Activated CD4-positive, alpha-beta memory T cell treated with anti-CD3 and anti-CD28 coated beads for 36 hours (primary cell): ENCODE results near the gene AKAP5. TPM values are rescaled to one million over a fixed set of nuclear protein-coding genes. Genes with fewer than 3 reads are reported as not detected.
"Not testable (repeated sequence)": the region's sequence is repeated elsewhere in the genome, so short reads cannot be mapped to it uniquely, and the experiment has no call there.

ENCODE experiments used
- CTCF ChIA-PET: fragments of 350-600 bp; sonication (Branson Sonifier 250); formaldehyde crosslinking; loops from one replicate; lab custom pipeline; 2021; ENCODE audit warnings: antibody characterized with exemption, inconsistent platforms; lab: Charles Lee
- POLR2A ChIA-PET: fragments of 350-600 bp; sonication (Branson Sonifier 250); formaldehyde crosslinking; loops from one replicate; lab custom pipeline; 2021; ENCODE audit warnings: antibody characterized with exemption; lab: Charles Lee
- DNase-seq: peaks from one replicate; pipeline ENCODE4 v3.0.0-alpha.2; 2020
- H3K27ac Mint-ChIP-seq: one replicate; pipeline ENCODE4 v1.8.0; 2021; ENCODE audit warnings: mixed read lengths
- H3K27me3 Mint-ChIP-seq: one replicate; pipeline ENCODE4 v1.8.0; 2021; ENCODE audit warnings: mixed read lengths
- H3K36me3 Mint-ChIP-seq: one replicate; pipeline ENCODE4 v1.8.0; 2021; ENCODE audit warnings: mixed read lengths
- H3K4me1 Mint-ChIP-seq: one replicate; pipeline ENCODE4 v1.8.0; 2021; ENCODE audit warnings: low read depth, mixed read lengths
- H3K4me3 Mint-ChIP-seq: one replicate; pipeline ENCODE4 v1.8.0; 2021; ENCODE audit warnings: mild to moderate bottlenecking, mixed read lengths
- H3K9me3 Mint-ChIP-seq: one replicate; pipeline ENCODE4 v1.8.0; 2021; ENCODE audit warnings: mixed read lengths
- intact Hi-C: fragments of 100-400 bp; cut with micrococcal nuclease; formaldehyde crosslinking; loops from one replicate; pipeline ENCODE4 v1.15.1; 2023
- total RNA-seq, 2 experiments: library from RNA; stranded (reverse); gene quantifications; one replicate each; pipeline ENCODE4 v1.2.3, GENCODE V29; 2021

The AKAP5 gene
- total RNA-seq, 2 experiments from 2014 or later, result 0.74 to 1.1 TPM

DNA sequence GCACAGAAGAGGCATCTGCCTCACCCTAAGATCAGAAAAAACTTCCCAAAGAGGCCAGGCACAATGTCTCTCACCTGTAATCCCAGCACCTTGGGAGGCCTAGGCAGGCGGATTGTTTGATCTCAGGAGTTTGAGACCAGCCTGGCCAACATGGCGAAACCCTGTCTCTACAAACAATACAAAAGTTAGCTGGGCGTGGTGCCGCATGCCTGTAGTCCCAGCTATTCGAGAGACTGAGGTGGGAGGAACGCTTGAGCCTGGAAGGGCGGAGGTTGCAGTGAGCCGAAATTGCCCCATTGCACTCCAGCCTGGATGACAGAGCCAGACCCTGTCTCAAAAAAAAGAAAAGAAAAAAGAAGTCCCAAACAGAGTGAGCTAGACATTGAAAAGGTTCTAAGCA lies 43.7 kb downstream of the AKAP5 start:
- CTCF ChIA-PET, result interaction anchor here (1.1 to 3.9 kb wide), 6 partner anchors 9 to 165 kb away, joined by 4 to 33 read pairs (median 10); partner anchors contain the start of gene HSPA2
- Mint-ChIP-seq H3K4me1 (peaks cover 61% of the 10 kb centered on the region), H3K27me3 (no peaks in the 10 kb centered on the region), H3K4me3 (peak overlapping the region; percentile 33), H3K36me3 (peaks cover 9% of the 10 kb centered on the region), H3K27ac (peak overlapping the region; percentile 100), H3K9me3 (no peaks in the 10 kb centered on the region)
- POLR2A ChIA-PET, result interaction anchor here (1.4 to 2.1 kb wide), 2 partner anchors 26 to 121 kb away, joined by 6 to 7 read pairs; partner anchors contain the start of gene MTHFD1
- DNase-seq, result no peak
- intact Hi-C loops, result loop anchor here (10.0 kb wide), 2 partner anchors 406 to 1034 kb away; partner anchors contain the start of gene CHURC1

GRCh38 chr14:64510825-64511671 lies 45.7 kb downstream of the AKAP5 start:
- Mint-ChIP-seq H3K27ac (peak overlapping the region; percentile 78), H3K36me3 (peaks cover under 1% of the 10 kb centered on the region), H3K9me3 (no peaks in the 10 kb centered on the region), H3K27me3 (no peaks in the 10 kb centered on the region), H3K4me1 (peaks cover 70% of the 10 kb centered on the region), H3K4me3 (peak overlapping the region; percentile 50)
- intact Hi-C loops, result loop anchor here (1.0 kb wide), 1 partner anchor 8 kb away; the partner anchor contains the start of gene ZBTB25
- ChIA-PET POLR2A (interaction anchor here (0.8 to 1.4 kb wide), 5 partner anchors 9 to 173 kb away, joined by 3 to 5 read pairs (median 3); partner anchors contain the start of gene MTHFD1), CTCF (interaction anchor here (0.5 to 3.9 kb wide), 34 partner anchors 9 to 871 kb away, joined by 3 to 33 read pairs (median 6); partner anchors contain the start of genes HSPA2, MTHFD1 and ZBTB25)
- peak; percentile 74 for DNase-seq

GRCh38 chr14:64513271-64513670 lies 48.0 kb downstream of the AKAP5 start:
- H3K4me1 Mint-ChIP-seq, result peaks cover 70% of the 10 kb centered on the region
- POLR2A ChIA-PET, result interaction anchor here (1.1 kb wide), 1 partner anchor 90 kb away, joined by 3 read pairs; no protein-coding TSS in a partner anchor

GRCh38 chr14:64515053-64515452 lies 49.8 kb downstream of the AKAP5 start:
- Mint-ChIP-seq H3K27ac (no peak overlapping the region), H3K27me3 (no peaks in the 10 kb centered on the region), H3K4me1 (peaks cover 54% of the 10 kb centered on the region), H3K9me3 (no peaks in the 10 kb centered on the region), H3K36me3 (no peaks in the 10 kb centered on the region), H3K4me3 (no peak overlapping the region)
- CTCF ChIA-PET, result interaction anchor here (0.6 to 3.3 kb wide), 5 partner anchors 23 to 975 kb away, joined by 3 to 10 read pairs (median 3); no protein-coding TSS in a partner anchor
- POLR2A ChIA-PET, result no interaction called here
- intact Hi-C loops, result no loop called here
- DNase-seq, result no peak

More at GRCh38 chr14:64513271-64513670, 48.0 kb downstream of the AKAP5 start:
- CTCF ChIA-PET, result interaction anchor here (0.9 to 3.7 kb wide), 4 partner anchors 8 to 121 kb away, joined by 3 to 29 read pairs (median 16); no protein-coding TSS in a partner anchor
- H3K27ac Mint-ChIP-seq, result no peak overlapping the region
- no peaks in the 10 kb centered on the region for H3K36me3 Mint-ChIP-seq
- no peak for DNase-seq
- H3K4me3 Mint-ChIP-seq, result no peak overlapping the region
- H3K27me3 Mint-ChIP-seq, result no peaks in the 10 kb centered on the region
- intact Hi-C loops, result no loop called here
- H3K9me3 Mint-ChIP-seq, result no peaks in the 10 kb centered on the region

GRCh38 chr14:64516969-64517368 lies 51.7 kb downstream of the AKAP5 start:
- no peak overlapping the region for H3K27ac Mint-ChIP-seq
- no peak for DNase-seq
- no peak overlapping the region for H3K4me3 Mint-ChIP-seq
- no peaks in the 10 kb centered on the region for H3K27me3 Mint-ChIP-seq
- H3K9me3 Mint-ChIP-seq, result no peaks in the 10 kb centered on the region
- intact Hi-C loops, result no loop called here
- H3K4me1 Mint-ChIP-seq, result peaks cover 40% of the 10 kb centered on the region
- ChIA-PET POLR2A (interaction anchor here (1.2 kb wide), 1 partner anchor 18 kb away, joined by 3 read pairs; no protein-coding TSS in a partner anchor), CTCF (interaction anchor here (3.3 kb wide), 1 partner anchor 88 kb away, joined by 10 read pairs; no protein-coding TSS in a partner anchor)
- no peaks in the 10 kb centered on the region for H3K36me3 Mint-ChIP-seq

- POLR2A ChIA-PET, intact Hi-C loops, H3K27me3 Mint-ChIP-seq, H3K27ac Mint-ChIP-seq, H3K4me3 Mint-ChIP-seq, H3K36me3 Mint-ChIP-seq, H3K9me3 Mint-ChIP-seq, DNase-seq: not testable (repeated sequence)
- CTCF ChIA-PET, result interaction anchor here (3.3 kb wide), 1 partner anchor 88 kb away, joined by 10 read pairs; no protein-coding TSS in a partner anchor
- peaks cover 37% of the 10 kb centered on the region for H3K4me1 Mint-ChIP-seq
Measured at GRCh38 chr14:64517667-64518066, 52.4 kb downstream of the AKAP5 start.

- no peak for DNase-seq
- no peaks in the 10 kb centered on the region for H3K27me3 Mint-ChIP-seq
- H3K4me1 Mint-ChIP-seq, result peaks cover 37% of the 10 kb centered on the region
- intact Hi-C loops, result no loop called here
- POLR2A ChIA-PET, result no interaction called here
- H3K36me3 Mint-ChIP-seq, result no peaks in the 10 kb centered on the region
- CTCF ChIA-PET, result interaction anchor here (0.9 to 1.4 kb wide), 3 partner anchors 9 to 22 kb away, joined by 3 to 4 read pairs (median 3); partner anchors contain the start of gene HSPA2
- H3K27ac Mint-ChIP-seq, result no peak overlapping the region
- H3K4me3 Mint-ChIP-seq, result no peak overlapping the region
- no peaks in the 10 kb centered on the region for H3K9me3 Mint-ChIP-seq
Measured at GRCh38 chr14:64518229-64518628, 52.9 kb downstream of the AKAP5 start.

DNA sequence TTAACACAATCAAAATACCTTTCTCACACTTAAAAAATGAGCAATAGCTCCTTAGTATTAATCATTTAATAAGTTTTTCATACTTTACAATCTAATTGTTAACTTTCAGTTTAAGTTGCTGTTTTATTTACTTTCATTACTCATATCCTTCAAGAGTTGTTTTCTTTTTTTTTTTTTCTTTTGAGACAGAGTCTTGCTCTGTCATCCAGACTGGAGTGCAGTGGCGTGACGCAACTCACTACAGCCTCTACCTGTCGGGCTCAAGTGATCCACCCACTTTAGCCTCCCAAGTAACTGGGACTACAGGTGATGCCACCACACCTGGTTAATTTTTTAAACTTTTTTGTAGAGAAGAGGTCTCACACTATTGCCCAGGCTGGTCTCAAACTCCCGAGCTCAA lies 55.4 kb downstream of the AKAP5 start:
- intact Hi-C loops, result no loop called here
- H3K9me3 Mint-ChIP-seq, result no peaks in the 10 kb centered on the region
- no peak overlapping the region for H3K4me3 Mint-ChIP-seq
- no peaks in the 10 kb centered on the region for H3K27me3 Mint-ChIP-seq
- H3K27ac Mint-ChIP-seq, result no peak overlapping the region
- ChIA-PET CTCF (interaction anchor here (0.8 to 3.1 kb wide), 3 partner anchors 9 to 116 kb away, joined by 4 to 28 read pairs (median 5); partner anchors contain the start of gene HSPA2), POLR2A (no interaction called here)
- H3K4me1 Mint-ChIP-seq, result peaks cover 25% of the 10 kb centered on the region
- DNase-seq, result no peak
- no peaks in the 10 kb centered on the region for H3K36me3 Mint-ChIP-seq

DNA sequence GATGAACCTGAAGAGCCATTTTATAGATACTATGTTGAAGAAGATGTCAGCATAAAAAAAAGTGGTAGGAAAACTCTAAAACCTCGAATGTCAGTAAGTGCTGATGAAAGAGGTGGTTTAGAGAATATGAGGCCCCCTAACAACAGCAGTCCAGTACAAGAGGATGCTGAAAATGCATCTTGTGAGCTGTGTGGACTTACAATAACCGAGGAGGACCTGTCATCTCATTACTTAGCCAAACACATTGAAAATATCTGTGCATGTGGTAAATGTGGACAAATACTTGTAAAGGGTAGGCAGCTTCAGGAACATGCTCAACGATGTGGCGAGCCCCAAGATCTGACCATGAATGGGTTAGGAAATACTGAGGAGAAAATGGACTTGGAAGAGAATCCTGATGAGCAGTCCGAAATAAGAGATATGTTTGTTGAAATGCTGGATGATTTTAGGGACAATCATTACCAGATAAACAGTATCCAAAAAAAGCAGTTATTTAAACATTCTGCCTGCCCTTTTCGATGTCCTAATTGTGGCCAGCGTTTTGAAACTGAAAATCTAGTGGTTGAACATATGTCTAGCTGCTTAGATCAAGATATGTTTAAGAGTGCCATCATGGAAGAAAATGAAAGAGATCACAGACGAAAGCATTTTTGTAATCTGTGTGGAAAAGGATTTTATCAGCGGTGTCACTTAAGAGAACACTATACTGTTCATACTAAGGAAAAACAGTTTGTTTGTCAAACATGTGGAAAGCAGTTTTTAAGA lies 57.5 kb downstream of the AKAP5 start:
- DNase-seq, result no peak
- H3K36me3 Mint-ChIP-seq, result peaks cover 5% of the 10 kb centered on the region
- H3K9me3 Mint-ChIP-seq, result no peaks in the 10 kb centered on the region
- H3K4me3 Mint-ChIP-seq, result no peak overlapping the region
- intact Hi-C loops, result no loop called here
- POLR2A ChIA-PET, result interaction anchor here (1.4 kb wide), 1 partner anchor 18 kb away, joined by 3 read pairs; the partner anchor contains the start of gene ZBTB1
- H3K4me1 Mint-ChIP-seq, result peaks cover 10% of the 10 kb centered on the region
- no peak overlapping the region for H3K27ac Mint-ChIP-seq
- CTCF ChIA-PET, result interaction anchor here (1.5 to 3.1 kb wide), 4 partner anchors 11 to 114 kb away, joined by 5 to 28 read pairs (median 6); no protein-coding TSS in a partner anchor
- no peaks in the 10 kb centered on the region for H3K27me3 Mint-ChIP-seq
